T follicular helper cell (primary cell): ENCODE measurements around the gene HIC1.

Source experiments
- DNase-seq: peaks from one replicate; pipeline ENCODE4 v3.0.0-alpha.2; 2020; ENCODE audit warnings: low read depth

HIC1 gene

GRCh38 chr17:2077040-2077439 is 22.1 kb downstream of the HIC1 start:
- no peak for DNase-seq

GRCh38 chr17:2081564-2081963 is 26.7 kb downstream of the HIC1 start:
- DNase-seq, result no peak

GRCh38 chr17:2082003-2082781 is 27.3 kb downstream of the HIC1 start:
- no peak for DNase-seq

GRCh38 chr17:2083613-2084035 is 28.7 kb downstream of the HIC1 start:
- DNase-seq, result no peak

GRCh38 chr17:2084036-2084765 is 29.3 kb downstream of the HIC1 start:
- DNase-seq, result no peak

- DNase-seq, result no peak
These were observed 30.1 kb downstream of the HIC1 start for GRCh38 chr17:2084766-2085647.

- DNase-seq, result no peak
These were observed 30.7 kb downstream of the HIC1 start for GRCh38 chr17:2085648-2085949.

- no peak for DNase-seq
These were observed 31.4 kb downstream of the HIC1 start for GRCh38 chr17:2086306-2086705.

GRCh38 chr17:2087597-2088211 is 32.8 kb downstream of the HIC1 start:
- DNase-seq, result no peak

- no peak for DNase-seq
These were observed 34.1 kb downstream of the HIC1 start for GRCh38 chr17:2089021-2089422.

- no peak for DNase-seq
These were observed 35.3 kb downstream of the HIC1 start for GRCh38 chr17:2090210-2090641.

- no peak for DNase-seq
These were observed 36.1 kb downstream of the HIC1 start for GRCh38 chr17:2090804-2091534.

- DNase-seq, result no peak
These were observed 37.4 kb downstream of the HIC1 start for GRCh38 chr17:2092253-2092652.

GRCh38 chr17:2093349-2093748 is 38.4 kb downstream of the HIC1 start:
- no peak for DNase-seq

- no peak for DNase-seq
These were observed 40.1 kb downstream of the HIC1 start for GRCh38 chr17:2094891-2095535.

- DNase-seq, result no peak
These were observed 40.6 kb downstream of the HIC1 start for GRCh38 chr17:2095536-2095910.

- peak; percentile 21 for DNase-seq
These were observed 46.8 kb downstream of the HIC1 start for GRCh38 chr17:2101448-2102257.

- DNase-seq, result no peak
These were observed 48.3 kb downstream of the HIC1 start for GRCh38 chr17:2102931-2103809.

- DNase-seq, result no peak
These were observed 50.8 kb downstream of the HIC1 start for GRCh38 chr17:2105663-2106062.
